ENCODE data around the gene B4GAT1.
A peak's percentile ranks its signal among the peaks of the same experiment; 100 is the strongest.
"Not testable (repeated sequence)": the region's sequence is repeated elsewhere in the genome, so short reads cannot be mapped to it uniquely, and the experiment has no call there.

B4GAT1 gene

DNA sequence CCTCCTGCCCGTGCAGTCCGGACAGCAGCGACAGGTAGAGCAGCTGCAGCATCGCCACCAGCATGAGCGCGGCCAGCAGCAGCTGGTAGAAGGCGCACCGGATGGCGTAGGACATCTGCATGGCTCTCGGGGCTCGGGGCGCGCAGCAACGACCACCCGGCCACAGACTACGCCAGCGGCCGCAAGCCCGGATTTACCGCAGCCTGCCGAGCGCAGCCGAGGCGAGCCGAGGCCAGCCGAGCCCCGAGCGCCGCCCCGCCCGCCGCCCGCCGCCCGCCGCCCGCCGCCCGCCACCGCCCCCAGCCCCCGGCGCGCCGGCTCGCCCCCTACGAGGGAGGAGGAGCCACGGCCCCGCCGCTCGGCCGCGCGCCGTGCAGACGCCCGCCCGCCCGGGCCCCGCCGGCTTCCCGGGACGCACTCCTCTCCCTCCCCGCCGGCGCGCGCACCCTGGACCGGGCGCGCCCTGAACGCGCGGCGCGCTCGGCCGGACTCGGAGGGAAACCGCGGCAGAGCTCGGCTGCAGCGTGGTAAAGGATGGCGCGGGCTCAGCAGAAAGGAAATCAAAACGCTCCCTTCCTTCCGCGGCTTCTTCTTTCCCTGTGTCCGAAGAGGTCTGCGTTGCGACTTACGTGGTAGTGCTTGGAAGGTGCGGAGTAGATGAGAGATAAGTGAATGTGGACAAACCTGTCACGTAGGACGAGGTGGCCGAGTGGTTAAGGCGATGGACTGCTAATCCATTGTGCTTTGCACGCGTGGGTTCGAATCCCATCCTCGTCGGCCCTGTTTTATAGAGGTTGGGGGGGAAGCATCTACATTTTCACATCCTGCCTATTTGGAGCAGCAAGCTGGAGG is at the start of gene B4GAT1:
Gene B4GAT1, minus strand, starts transcription at position 205 of the 852 bp plus-strand sequence. Its CDS starts 84 bp downstream, at position 121.
- DNase-seq (ENCODE audit: low spot score): peak; percentile 47

DNA sequence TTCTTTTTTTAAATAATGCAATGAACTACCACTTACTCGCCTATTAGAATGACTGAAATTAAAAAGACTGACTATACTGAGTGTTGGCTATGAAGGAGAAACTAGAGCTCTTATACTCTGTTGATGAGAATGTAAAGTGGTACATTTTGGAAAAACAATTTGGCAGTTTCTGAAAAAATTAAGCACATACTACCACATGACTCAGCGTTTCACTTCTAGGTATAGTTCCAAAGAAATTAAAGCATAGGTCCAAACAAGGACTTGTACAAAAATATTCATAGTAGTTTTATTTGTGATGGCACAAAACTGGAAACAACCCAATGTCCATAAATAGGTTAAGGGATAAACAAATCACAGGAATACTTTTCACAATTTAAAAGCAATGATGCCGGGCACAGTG is 46.5 kb upstream of the B4GAT1 start:
- no peak for DNase-seq (ENCODE audit: low spot score)

DNA sequence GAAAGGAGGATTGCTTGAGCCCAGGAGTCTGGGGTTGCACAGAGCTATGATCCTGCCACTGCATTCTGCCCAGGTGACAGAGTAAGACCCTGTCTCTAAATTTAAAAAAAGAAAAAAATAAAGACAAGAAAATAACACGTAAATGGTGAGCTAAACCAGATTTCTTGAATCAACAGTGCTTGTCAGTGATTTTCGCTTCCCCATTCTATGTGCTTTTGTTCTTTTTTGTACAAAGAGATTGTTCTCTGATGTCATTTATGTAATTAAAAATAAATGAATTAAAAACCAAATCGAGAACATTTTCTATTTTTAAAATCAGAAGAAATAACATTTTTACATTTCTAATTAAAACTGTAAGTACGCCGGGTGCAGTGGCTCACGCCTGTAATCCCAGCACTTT is 43.9 kb upstream of the B4GAT1 start:
- no peak for DNase-seq (ENCODE audit: low spot score)

DNA sequence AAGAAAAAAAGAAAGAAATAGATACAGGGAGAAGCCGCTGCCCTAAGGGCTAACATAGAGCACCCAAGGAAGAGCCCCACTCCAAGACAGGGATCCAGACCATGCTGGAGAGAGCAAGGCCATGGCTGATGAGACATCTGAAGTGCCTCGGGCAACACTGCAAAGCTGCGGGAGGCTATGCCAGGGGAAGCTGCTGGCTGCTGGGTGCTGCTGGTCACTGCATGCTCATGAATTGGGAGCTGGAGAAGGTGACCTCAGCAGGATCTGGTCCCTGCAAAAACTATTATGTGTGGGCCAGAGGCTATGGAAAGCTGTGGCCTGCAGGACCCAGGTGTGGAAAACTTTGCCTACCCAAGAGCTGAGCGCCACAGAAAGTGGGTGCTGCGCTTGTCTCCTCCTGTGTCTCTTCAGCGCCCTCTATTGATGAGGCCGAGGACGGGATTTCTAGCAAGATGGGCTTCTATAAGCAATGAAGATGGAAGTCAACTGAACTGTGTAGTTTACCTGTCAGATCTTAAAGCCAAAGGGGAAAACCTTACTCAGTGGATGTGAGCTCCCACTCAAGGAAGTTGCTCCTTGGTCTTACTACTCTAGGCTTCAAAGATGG is 41.5 kb upstream of the B4GAT1 start:
- DNase-seq (ENCODE audit: low spot score): peak; percentile 70

DNA sequence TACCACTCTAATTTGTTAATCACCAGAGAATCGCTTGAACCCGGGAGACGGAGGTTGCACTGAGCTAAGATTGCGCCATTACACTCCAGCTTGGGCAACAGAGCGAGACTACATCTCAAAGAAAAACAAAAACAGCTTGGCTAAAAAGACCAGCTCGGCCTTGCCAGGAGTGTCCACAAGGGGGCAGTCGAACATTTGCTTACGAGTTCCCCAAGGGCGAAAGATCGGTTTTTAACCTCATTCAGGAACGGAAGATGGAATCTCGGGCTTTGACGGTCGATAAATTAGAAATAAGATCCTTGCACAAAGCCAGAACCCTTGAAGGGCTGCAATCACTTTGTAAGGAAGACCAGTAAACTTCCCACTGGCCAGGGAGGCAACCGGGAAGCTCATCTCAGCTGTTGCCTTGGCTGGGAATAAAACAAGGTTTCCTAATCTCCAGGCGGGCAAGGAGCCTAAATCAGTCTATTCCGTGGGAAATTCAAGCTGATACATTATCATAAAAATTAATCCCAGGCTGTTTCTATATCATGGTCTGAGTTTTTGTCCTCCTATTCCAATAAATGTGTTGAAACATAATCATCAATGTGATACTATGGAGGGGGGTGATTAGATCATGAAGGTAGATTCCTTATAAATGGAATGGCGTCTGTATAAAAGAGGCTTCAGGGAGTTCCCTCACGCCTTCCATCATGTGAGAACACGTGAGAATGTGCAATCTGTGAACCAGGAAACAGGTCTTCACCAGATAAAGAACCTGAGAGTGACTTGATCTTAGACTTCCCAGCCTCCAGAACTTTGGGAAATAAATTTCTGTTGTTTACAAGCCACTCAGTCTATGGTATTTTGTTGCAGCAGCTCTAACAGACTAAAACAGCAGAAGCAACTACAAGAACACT is 39.0 kb upstream of the B4GAT1 start:
- peak; percentile 88 for DNase-seq (ENCODE audit: low spot score)

DNA sequence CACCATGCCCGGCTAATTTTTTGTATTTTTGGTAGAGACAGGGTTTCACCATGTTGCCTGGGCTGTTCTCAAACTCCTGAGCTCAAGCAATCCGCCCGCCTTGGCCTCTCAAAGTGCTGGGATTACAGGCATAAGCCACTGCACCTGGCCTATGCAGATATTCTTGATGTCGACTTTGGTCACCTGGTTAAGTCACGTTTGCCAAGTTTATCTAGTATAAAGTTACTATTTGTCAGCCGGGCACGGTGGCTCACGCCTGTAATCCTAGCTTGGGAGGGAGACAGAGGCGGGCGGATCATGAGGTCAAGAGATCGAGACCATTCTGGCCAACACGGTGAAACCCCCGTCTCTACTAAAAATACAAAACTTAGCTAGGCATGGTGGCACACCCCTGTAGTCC is 36.9 kb upstream of the B4GAT1 start:
- DNase-seq (ENCODE audit: low spot score): not testable (repeated sequence)

DNA sequence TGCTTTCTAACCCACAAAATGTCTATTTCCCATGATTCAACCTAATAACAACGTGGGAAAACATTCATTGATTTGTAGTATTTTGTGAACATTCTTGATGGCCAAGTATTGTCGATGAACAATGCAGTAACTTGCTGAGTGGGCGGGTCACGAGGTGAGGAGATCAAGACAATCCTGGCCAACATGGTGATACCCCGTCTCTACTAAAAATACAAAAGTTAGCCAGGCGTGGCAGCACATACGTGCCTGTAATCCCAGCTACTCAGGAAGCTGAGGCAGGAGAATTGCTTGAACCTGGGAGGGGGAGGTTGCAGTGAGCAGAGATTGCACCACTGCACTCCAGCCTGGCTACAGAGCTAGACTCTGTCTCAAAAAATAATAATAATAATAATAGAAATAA is 32.8 kb upstream of the B4GAT1 start:
- DNase-seq (ENCODE audit: low spot score): not testable (repeated sequence)

DNA sequence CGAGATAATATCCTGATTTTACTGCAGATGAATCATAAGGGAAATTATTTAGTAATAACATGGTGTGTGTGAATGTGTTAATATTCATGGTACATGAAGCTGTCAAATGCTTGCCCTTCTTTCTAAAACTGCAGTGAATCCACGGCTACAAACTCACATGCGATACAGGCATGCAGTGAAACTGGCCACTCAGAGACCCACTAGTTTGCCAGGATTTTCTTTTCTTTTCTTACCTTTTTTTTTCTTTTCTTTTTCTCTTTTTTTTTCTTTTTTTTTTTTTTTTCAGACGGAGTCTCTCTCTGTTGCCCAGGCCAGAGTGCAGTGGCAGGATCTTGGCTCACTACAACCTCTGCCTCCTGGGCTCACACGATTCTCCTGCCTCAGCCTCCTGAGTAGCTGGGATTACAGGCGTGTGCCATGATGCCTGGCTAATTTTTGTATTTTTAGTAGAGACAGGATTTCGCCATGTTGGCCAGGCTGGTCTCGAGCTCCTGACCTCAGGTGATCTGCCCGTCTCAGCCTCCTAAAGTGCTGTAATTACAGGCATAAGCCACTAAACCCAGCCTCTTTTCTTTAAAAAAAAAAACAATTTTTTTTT is 26.4 kb upstream of the B4GAT1 start:
- not testable (repeated sequence) for DNase-seq (ENCODE audit: low spot score)

DNA sequence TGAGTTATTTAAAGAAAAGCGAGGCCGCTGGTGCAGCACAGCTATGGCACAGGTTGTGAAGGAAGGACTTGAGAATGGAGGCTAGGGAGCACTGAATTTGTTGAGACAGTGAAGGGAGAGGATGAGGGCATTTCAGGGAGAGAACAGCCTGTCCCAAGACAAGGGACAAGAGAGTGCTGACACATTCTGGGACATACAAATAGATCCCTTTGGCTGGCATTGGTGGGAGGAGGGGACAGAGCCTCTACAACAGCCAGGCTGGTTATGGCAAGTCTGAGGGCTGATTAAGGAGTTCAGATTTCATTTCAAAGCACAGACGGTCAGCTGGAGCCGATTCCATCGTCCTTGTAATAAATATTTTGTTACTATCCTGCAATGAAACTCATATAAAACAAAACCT is 25.8 kb upstream of the B4GAT1 start:
- DNase-seq (ENCODE audit: low spot score): no peak

DNA sequence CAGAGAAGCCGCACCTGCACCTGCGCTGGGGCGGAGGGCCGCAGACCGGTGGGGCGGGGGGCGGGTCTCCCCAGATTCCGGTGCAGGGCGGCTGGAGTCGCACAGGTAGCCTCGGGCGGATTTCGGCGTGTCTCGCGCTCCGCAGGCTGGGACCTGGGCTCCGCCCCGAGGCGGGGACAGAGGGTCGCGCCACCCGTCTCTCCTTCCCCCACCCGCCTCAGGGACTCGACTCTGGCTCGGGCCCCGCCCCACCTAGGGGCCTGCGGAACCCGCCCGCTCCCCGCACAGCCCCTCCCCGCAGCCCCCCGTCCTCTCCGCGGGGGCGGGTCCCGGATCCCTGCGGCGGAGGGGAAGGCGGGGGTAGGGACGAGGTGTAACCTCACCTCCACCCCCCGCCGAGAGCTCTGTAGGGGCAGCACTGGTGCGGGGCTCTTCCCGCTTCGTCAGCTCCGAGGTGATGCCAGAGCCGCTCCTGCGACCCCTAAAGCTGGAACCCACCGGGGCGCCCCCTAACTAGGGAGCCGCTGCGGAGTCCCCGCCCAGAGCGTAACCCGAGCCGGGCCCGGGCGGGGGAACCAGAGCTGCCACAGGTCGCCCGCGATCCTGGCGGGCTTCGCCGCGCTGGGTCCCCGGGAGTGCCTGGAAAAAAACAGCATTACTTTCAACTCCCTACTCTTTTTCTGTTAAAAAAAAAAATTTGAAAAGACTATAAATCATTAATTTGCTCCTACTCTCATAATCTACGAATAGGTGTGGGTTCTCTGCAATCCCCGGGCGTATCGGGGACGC is 24.4 kb upstream of the B4GAT1 start, which contains the start of gene SLC29A2:
Gene SLC29A2, minus strand, starts transcription at position 134 of the 789 bp plus-strand sequence. CDS start 169 bp downstream, outside the sequence.
- DNase-seq (ENCODE audit: low spot score): no peak

DNA sequence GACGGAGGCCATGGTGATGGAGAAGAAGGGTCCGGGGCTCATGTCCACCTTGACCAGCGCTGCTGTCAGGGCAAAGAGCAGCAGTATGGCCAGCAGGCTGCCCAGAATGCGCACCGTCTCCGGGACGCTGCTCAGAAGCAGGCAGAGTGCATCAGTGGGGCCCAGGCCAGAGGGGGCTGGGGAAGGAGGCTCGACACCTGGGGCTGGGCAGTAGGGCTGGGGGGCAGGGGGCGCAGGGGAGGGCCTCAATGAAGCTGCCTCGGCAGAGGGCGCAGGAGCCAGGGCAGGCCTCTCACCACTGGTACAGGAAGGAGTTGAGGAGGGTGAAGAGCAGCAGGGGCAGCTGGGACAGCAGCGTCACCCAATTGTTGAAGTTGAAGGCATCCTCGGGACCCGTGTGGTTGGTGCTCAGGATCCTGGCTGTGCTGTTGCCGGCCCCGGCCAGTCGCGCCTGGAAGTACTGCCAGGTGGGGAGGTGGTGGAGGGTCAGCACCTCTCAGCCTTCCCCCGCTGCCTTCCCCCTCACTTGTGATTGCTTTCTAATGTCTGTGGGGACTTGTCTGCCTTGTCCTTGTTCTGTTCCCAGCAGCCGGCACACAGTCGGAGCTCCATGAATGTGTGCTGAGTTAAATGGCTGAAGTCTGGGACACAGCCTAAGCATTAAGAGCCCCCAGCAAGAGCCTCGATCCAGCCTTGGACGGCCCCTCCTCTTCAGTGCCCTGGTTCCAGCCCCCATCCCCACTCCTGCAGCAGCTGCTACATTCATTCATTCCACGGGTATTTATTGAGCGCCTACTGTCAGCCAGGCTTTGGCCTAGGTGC is 21.9 kb upstream of the B4GAT1 start:
- DNase-seq (ENCODE audit: low spot score): no peak

DNA sequence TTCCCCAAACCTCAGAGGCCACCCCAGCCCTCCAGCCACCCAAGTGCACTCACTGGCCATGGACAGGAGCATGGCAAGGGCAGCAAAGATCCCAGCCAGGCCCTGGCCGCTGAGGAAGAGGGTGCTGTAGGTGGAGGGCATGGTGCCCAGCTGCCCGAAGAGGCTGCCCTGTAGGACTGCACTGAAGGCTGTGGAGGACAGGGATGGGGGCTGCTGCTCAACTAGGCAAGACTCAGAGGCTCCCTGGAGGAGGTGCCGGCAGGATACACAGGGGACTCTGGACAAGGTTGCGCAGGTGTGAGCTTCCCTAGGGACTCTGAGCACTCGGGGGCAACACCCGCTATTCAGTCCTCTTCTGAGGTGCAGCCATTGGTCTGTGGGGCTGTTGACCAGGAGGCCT is 21.1 kb upstream of the B4GAT1 start:
- no peak for DNase-seq (ENCODE audit: low spot score)

DNA sequence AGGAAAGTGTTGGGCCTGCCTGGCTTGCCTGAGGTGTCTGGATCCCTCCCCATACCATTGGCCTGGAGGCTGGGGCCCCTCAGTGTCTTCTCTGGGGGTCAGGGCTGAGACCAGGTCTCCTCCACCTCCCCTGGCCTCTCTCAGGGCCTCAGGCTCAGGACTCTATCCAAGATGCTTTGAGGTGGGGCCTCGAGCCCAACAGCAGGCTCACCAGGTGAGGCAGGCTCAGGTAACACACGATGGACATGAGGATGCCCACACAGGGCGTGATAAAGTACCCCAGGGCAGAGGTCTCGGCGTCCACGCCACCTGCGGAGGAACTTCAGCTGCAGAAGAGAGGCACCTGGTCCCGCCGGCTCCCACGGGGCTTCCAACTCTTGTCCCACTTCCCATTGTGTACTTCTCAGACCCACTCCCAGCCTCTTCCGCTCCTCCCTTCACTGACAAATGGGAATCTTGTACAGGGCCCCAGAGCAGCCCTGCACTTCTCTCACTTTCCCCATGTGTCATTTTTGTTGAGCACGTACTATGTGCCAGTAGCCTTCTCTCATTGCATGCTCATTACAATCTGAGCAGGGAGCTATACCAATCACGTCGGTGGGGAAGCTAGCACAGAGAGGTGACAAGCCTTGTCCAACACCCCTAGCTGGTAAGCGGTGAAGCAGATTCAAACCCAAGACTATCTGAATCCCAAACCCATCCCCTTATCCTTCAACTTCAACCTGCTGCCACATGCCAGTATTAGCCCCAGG is 20.3 kb upstream of the B4GAT1 start:
- no peak for DNase-seq (ENCODE audit: low spot score)

DNA sequence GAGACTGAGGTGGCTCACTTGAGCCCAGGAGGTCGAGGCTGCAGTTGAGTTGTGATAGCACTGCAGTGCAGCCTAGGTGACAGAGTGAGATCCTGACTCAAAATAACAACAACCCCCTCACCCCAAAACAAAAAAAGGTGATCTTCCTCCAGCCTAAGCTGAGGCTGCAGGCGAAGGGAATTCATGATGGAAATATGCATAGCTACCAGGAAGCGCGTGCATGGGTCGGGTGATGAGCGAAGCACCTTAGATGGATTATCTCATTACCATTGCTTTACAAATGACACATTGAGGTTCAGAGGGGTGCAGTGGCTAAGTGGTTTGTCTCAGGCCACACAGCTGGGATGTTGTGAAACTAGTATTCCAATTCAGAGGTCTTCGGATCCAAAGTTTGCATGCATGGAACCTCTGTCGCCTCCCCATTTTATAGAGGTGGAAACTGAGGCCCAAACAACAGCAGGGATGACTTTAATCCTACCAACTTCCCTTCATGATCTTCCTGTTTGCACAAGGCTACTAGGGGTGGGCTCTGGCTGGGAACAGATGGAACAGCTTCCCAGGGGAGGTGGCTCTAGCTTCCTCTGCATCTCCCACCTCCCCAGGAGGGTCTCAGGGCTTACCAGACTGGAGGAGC is 19.5 kb upstream of the B4GAT1 start:
- no peak for DNase-seq (ENCODE audit: low spot score)

DNA sequence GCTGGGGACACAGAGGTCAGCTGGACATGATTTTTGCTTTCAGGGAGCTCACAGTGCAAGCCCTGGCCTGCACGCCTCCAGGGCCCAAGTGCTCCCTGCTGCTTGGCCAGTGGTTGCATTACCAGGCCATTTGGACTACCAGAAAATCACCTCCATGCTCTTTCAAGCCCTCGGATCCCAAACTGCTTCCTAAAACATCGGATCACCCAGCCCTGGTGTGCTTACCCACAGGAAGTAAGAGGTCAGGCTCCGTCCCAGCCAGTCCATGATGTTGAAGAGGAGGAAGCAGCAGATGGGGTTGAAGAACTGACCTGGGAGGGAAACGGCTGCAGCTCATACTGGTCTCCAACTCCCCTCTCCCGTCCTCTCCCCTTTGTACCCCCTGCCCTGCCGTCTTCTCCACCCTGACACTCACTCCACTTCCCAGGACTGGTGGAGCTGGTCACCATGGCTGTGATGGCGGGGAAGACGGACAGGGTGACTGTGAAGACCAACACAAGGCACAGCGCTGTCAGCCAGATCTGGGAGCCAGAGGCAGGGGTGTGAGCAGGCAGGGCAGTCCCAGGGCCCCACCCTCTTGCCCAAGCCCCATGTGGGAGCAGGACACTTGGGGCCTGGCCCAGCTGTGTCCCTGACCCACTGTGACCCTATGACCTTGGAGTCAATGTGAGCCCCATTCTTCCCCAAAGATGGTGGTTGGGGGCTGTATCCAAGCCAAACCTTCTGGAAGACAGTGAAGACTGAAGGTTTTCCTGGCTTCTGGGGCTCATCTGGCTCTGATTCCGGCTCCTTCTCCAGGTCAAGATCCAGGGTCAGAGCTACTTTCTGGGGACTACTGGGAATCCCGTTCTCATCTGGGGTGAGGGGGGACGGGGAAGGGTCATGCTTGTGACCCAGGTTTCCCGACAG is 18.5 kb upstream of the B4GAT1 start:
- DNase-seq (ENCODE audit: low spot score): no peak

DNA sequence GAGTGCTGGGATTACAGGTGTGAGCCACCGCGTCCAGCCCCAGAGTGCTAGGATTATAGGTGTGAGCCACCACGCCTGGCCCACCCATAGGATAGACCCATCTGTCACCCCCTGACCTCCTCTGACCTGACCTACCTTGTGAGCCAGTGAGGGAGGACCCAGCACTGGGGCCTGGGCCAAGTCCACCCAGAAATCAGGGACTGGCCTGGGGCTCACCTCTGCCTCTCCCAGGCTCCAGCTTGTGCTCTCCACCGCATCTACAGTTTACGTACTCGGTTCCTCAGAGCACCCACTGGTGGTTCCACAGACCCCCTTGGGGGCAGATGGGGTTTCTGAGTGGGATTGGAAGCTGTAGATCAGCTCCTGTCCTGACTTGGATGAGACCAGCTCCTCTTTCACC is 17.7 kb upstream of the B4GAT1 start:
- DNase-seq (ENCODE audit: low spot score): no peak

DNA sequence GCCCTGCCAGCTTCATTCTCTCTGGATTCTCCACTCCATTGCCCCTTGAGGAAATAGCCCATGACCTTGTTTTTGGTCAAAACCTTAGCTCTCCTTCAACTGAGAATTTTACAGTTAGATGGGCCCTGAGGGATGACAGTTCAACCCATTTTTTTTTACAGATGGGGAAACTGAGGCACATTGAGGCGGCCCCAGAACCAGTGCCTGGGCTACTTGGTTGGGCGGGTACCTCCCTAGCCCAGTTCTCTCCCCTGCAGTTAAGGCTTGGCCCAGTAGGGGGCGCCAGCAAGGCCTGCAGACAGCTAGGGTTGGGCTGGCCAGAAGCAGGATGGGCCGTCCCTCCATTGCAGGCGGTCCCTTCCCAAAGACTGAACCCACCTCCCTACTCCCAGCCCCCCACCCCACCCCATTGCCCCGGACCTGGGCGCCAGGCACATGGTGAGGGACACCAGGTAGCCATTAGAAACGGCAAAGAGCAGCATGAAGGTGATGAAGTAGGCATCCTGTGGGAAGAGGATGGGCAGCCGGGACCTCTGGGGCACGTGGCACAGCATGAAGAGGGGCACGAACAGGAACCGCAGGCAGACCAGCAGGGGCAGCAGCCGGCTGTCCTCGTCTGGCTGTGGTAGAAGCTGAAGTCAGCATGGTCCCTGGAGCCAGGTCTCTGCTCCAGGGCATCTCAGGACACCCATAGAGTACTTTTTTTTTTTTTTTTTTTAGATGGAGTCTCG is 16.5 kb upstream of the B4GAT1 start:
- DNase-seq (ENCODE audit: low spot score): peak; percentile 64

Measured in hematopoietic multipotent progenitor cell treated with erythropoietin and hydrocortisone succinate and interleukin-3 and kit ligand, for 17 days (in vitro differentiated cells).